ENCODE measurements around the gene ASTN2.
A peak's percentile ranks its signal among the peaks of the same experiment; 100 is the strongest.

Gene ASTN2

DNA sequence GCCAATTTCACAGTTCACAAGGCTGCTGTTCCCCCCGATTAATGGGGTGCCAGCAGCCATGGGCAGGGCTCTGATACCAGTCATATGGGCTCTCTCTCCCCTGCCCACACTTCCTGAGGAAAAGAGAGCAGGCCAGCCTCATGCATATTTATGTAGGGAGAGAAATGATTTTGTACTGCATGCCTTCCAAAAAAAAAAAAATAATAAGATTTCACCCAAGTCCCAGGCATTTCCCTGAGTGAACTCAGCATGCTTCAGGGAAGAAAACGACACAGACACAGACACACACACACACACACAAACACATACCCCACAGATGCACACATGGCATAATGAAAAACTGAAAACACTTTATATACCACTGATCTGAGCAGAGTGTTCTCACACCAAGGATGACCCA, 232.8 kb downstream of the ASTN2 start:
- H2AK5ac ChIP-seq (ENCODE audit: low read depth, low read length), result no peak overlapping the region
- H4K91ac ChIP-seq (ENCODE audit: low read depth, low read length, poor library complexity), result no peak overlapping the region
- no peak overlapping the region for H2BK5ac ChIP-seq (ENCODE audit: low read length)
- WGBS, 2 donors (ENCODE audit: extremely low coverage in 2 of 2, insufficient read length in 2 of 2, insufficient replicate concordance in 1 of 2), result no CpG with 5 or more reads among the region's 2 CpGs
- peaks cover 0 to 4% (median 0%) of the 10 kb centered on the region in 3 experiments for H3K27me3 ChIP-seq (ENCODE audit: control insufficient read depth in 3 of 3, insufficient read depth in 3 of 3, low read depth in 1 of 3, low read length in 3 of 3)
- H2AFZ ChIP-seq (ENCODE audit: low read length), result no peak overlapping the region
- peaks cover 0 to 4% of the 10 kb centered on the region in 2 donors for H3K9me3 ChIP-seq (replicated peaks in 1 of 2; ENCODE audit: control insufficient read depth in 2 of 2, insufficient read depth in 1 of 2, low read depth in 1 of 2, low read length in 2 of 2)
- H3K23ac ChIP-seq (ENCODE audit: low read depth, low read length, poor library complexity), result no peak overlapping the region
- H3K27ac ChIP-seq (replicated peaks; ENCODE audit: low read length), result no peak overlapping the region
- H3K4me3 ChIP-seq (ENCODE audit: low read length in 2 of 2), result no peak overlapping the region
- peak overlapping the region; percentile 31 for H3K14ac ChIP-seq (ENCODE audit: low read length)
- H3K4ac ChIP-seq (ENCODE audit: low read length), result no peak overlapping the region
- no peak overlapping the region for H3K9ac ChIP-seq (ENCODE audit: low read depth, low read length, poor library complexity)
- H3K18ac ChIP-seq (ENCODE audit: low read length), result peak overlapping the region; percentile 75
- DNase-seq (ENCODE audit: low spot score), result no peak
- no peak overlapping the region for H2BK120ac ChIP-seq (ENCODE audit: low read depth, low read length)
- no peak overlapping the region for H2BK15ac ChIP-seq (ENCODE audit: low read length)
- H3K4me1 ChIP-seq (ENCODE audit: control insufficient read depth in 2 of 2, insufficient read depth in 1 of 2, low read depth in 1 of 2, low read length in 2 of 2), result no peaks in the 10 kb centered on the region
- no peaks in the 10 kb centered on the region for H3K36me3 ChIP-seq (replicated peaks in 1 of 2; ENCODE audit: control insufficient read depth in 2 of 2, insufficient read depth in 2 of 2, low read length in 2 of 2)
- no peaks in the 10 kb centered on the region for H3K79me1 ChIP-seq (ENCODE audit: low read depth, low read length)
- H4K8ac ChIP-seq (ENCODE audit: low read depth, low read length), result no peak overlapping the region
- H2BK12ac ChIP-seq (ENCODE audit: low read length), result no peak overlapping the region
- H3K4me2 ChIP-seq (ENCODE audit: insufficient read depth, low read length, poor library complexity, severe bottlenecking), result no peak overlapping the region

- DNase-seq (ENCODE audit: low spot score), result no peak
- Histone ChIP-seq H3K36me3 (replicated peaks in 1 of 2; ENCODE audit: control insufficient read depth in 2 of 2, insufficient read depth in 2 of 2, low read length in 2 of 2) (no peaks in the 10 kb centered on the region), H3K9ac (ENCODE audit: low read depth, low read length, poor library complexity) (no peak overlapping the region), H3K27ac (replicated peaks; ENCODE audit: low read length) (no peak overlapping the region), H2BK120ac (ENCODE audit: low read depth, low read length) (no peak overlapping the region), H3K23ac (ENCODE audit: low read depth, low read length, poor library complexity) (no peak overlapping the region), H3K14ac (ENCODE audit: low read length) (no peak overlapping the region), H3K4me1 (ENCODE audit: control insufficient read depth in 2 of 2, insufficient read depth in 1 of 2, low read depth in 1 of 2, low read length in 2 of 2) (no peaks in the 10 kb centered on the region), H3K4ac (ENCODE audit: low read length) (no peak overlapping the region), H2AK5ac (ENCODE audit: low read depth, low read length) (no peak overlapping the region), H3K9me3 (replicated peaks in 1 of 2; ENCODE audit: control insufficient read depth in 2 of 2, insufficient read depth in 1 of 2, low read depth in 1 of 2, low read length in 2 of 2) (peaks cover 0 to 4% of the 10 kb centered on the region in 2 donors), H2BK15ac (ENCODE audit: low read length) (no peak overlapping the region), H4K8ac (ENCODE audit: low read depth, low read length) (no peak overlapping the region), H3K79me1 (ENCODE audit: low read depth, low read length) (no peaks in the 10 kb centered on the region), H3K4me2 (ENCODE audit: insufficient read depth, low read length, poor library complexity, severe bottlenecking) (no peak overlapping the region), H2BK5ac (ENCODE audit: low read length) (no peak overlapping the region), H4K91ac (ENCODE audit: low read depth, low read length, poor library complexity) (no peak overlapping the region), H2BK12ac (ENCODE audit: low read length) (no peak overlapping the region), H3K27me3 (ENCODE audit: control insufficient read depth in 3 of 3, insufficient read depth in 3 of 3, low read depth in 1 of 3, low read length in 3 of 3) (peaks cover 0 to 4% (median 0%) of the 10 kb centered on the region in 3 experiments), H3K18ac (ENCODE audit: low read length) (no peak overlapping the region), H2AFZ (ENCODE audit: low read length) (no peak overlapping the region), H3K4me3 (ENCODE audit: low read length in 2 of 2) (no peak overlapping the region)
- WGBS, 2 donors (ENCODE audit: extremely low coverage in 2 of 2, insufficient read length in 2 of 2, insufficient replicate concordance in 1 of 2), result no CpG with 5 or more reads among the region's 2 CpGs
These were observed 233.9 kb downstream of the ASTN2 start for GRCh38 chr9:117180896-117181445.

DNA sequence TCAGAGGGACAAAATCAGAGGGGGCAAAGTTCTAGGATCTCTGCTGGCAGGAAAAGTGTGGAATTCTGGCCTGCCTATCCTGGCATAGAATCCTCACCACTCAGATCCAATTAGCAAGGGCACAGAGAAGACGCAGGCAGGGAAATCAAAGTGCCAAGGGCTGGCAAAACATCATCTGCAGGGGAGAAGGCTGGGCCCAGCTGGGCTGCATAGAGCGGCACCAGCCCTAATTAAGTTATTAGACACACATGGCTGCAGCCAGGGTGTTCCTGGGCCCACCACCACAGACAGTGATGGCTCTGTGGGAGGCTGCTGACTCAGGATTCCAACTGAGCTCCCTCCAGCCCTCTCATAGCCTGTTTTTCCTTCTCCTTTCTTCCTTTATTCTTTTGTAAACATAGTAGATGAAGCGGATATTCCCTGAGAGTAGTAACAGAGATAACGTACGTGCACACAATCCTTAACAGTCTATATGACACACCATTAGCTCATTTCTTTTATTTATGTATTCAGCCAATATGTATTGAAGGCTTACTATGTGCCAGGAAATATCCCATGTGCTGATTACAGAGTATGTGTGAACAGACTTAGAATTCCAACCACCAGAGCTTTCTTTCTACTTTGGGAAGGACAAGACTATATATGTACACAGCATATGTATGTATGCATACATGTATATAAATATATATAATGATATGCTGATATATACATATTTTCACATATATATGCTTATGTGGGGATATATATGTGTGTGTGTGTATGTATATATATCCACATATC, 236.1 kb downstream of the ASTN2 start:
- no CpG with 5 or more reads among the region's 5 CpGs for WGBS, 2 donors (ENCODE audit: extremely low coverage in 2 of 2, insufficient read length in 2 of 2, insufficient replicate concordance in 1 of 2)
- Histone ChIP-seq H2BK15ac (ENCODE audit: low read length) (no peak overlapping the region), H2BK120ac (ENCODE audit: low read depth, low read length) (no peak overlapping the region), H2AK5ac (ENCODE audit: low read depth, low read length) (no peak overlapping the region), H2BK12ac (ENCODE audit: low read length) (no peak overlapping the region), H3K14ac (ENCODE audit: low read length) (no peak overlapping the region), H3K4me2 (ENCODE audit: insufficient read depth, low read length, poor library complexity, severe bottlenecking) (no peak overlapping the region), H3K18ac (ENCODE audit: low read length) (no peak overlapping the region), H3K36me3 (replicated peaks in 1 of 2; ENCODE audit: control insufficient read depth in 2 of 2, insufficient read depth in 2 of 2, low read length in 2 of 2) (no peaks in the 10 kb centered on the region), H2BK5ac (ENCODE audit: low read length) (no peak overlapping the region), H2AFZ (ENCODE audit: low read length) (no peak overlapping the region), H3K4me3 (ENCODE audit: low read length in 2 of 2) (no peak overlapping the region), H3K4me1 (ENCODE audit: control insufficient read depth in 2 of 2, insufficient read depth in 1 of 2, low read depth in 1 of 2, low read length in 2 of 2) (no peaks in the 10 kb centered on the region), H3K4ac (ENCODE audit: low read length) (no peak overlapping the region), H3K27ac (replicated peaks; ENCODE audit: low read length) (no peak overlapping the region), H4K91ac (ENCODE audit: low read depth, low read length, poor library complexity) (no peak overlapping the region), H3K27me3 (ENCODE audit: control insufficient read depth in 3 of 3, insufficient read depth in 3 of 3, low read depth in 1 of 3, low read length in 3 of 3) (peaks cover 0 to 3% (median 0%) of the 10 kb centered on the region in 3 experiments), H3K9ac (ENCODE audit: low read depth, low read length, poor library complexity) (no peak overlapping the region), H4K8ac (ENCODE audit: low read depth, low read length) (no peak overlapping the region), H3K79me1 (ENCODE audit: low read depth, low read length) (no peaks in the 10 kb centered on the region), H3K23ac (ENCODE audit: low read depth, low read length, poor library complexity) (no peak overlapping the region), H3K9me3 (replicated peaks in 1 of 2; ENCODE audit: control insufficient read depth in 2 of 2, insufficient read depth in 1 of 2, low read depth in 1 of 2, low read length in 2 of 2) (peaks cover 0 to 4% of the 10 kb centered on the region in 2 donors)
- no peak for DNase-seq (ENCODE audit: low spot score)

- Histone ChIP-seq H2AK5ac (ENCODE audit: low read depth, low read length) (no peak overlapping the region), H3K36me3 (replicated peaks in 1 of 2; ENCODE audit: control insufficient read depth in 2 of 2, insufficient read depth in 2 of 2, low read length in 2 of 2) (no peaks in the 10 kb centered on the region), H3K23ac (ENCODE audit: low read depth, low read length, poor library complexity) (no peak overlapping the region), H3K9ac (ENCODE audit: low read depth, low read length, poor library complexity) (no peak overlapping the region), H3K4me2 (ENCODE audit: insufficient read depth, low read length, poor library complexity, severe bottlenecking) (no peak overlapping the region), H3K27me3 (ENCODE audit: control insufficient read depth in 3 of 3, insufficient read depth in 3 of 3, low read depth in 1 of 3, low read length in 3 of 3) (no peaks in the 10 kb centered on the region), H4K8ac (ENCODE audit: low read depth, low read length) (no peak overlapping the region), H2BK12ac (ENCODE audit: low read length) (no peak overlapping the region), H3K4me1 (ENCODE audit: control insufficient read depth in 2 of 2, insufficient read depth in 1 of 2, low read depth in 1 of 2, low read length in 2 of 2) (no peaks in the 10 kb centered on the region), H3K4me3 (ENCODE audit: low read length in 2 of 2) (no peak overlapping the region), H3K14ac (ENCODE audit: low read length) (no peak overlapping the region), H2BK5ac (ENCODE audit: low read length) (no peak overlapping the region), H4K91ac (ENCODE audit: low read depth, low read length, poor library complexity) (no peak overlapping the region), H3K4ac (ENCODE audit: low read length) (no peak overlapping the region), H3K18ac (ENCODE audit: low read length) (no peak overlapping the region), H3K27ac (replicated peaks; ENCODE audit: low read length) (no peak overlapping the region), H2BK120ac (ENCODE audit: low read depth, low read length) (no peak overlapping the region), H3K79me1 (ENCODE audit: low read depth, low read length) (no peaks in the 10 kb centered on the region), H2AFZ (ENCODE audit: low read length) (no peak overlapping the region), H2BK15ac (ENCODE audit: low read length) (no peak overlapping the region), H3K9me3 (replicated peaks in 1 of 2; ENCODE audit: control insufficient read depth in 2 of 2, insufficient read depth in 1 of 2, low read depth in 1 of 2, low read length in 2 of 2) (no peaks in the 10 kb centered on the region)
- WGBS, 2 donors (ENCODE audit: extremely low coverage in 2 of 2, insufficient read length in 2 of 2, insufficient replicate concordance in 1 of 2), result no CpG with 5 or more reads among the region's 2 CpGs
- DNase-seq (ENCODE audit: low spot score), result no peak
These were observed 244.3 kb downstream of the ASTN2 start for GRCh38 chr9:117170567-117170966.
